AG09309 (cell line): ENCODE data around the gene H6PD.

Source experiments
- DNase-seq: peaks from one replicate; pipeline ENCODE4 v3.0.0-alpha.2; 2010; ENCODE audit warnings: low read depth
- H3K4me3 ChIP-seq: 2 replicates; pipeline ENCODE4 v1.5.1; 2011; ENCODE audit warnings: mild to moderate bottlenecking, low read depth, low read length, moderate library complexity; ENCODE audit not compliant: control insufficient read depth
- CTCF ChIP-seq: IDR thresholded peaks from 2 replicates; pipeline ENCODE4 v1.5.1; 2011; ENCODE audit warnings: mild to moderate bottlenecking, low read depth, low read length, inconsistent platforms; ENCODE audit not compliant: insufficient read depth, control insufficient read depth; ENCODE audit errors: missing control alignments

H6PD gene

GRCh38 chr1:9224664-9225410 lies 9.7 kb upstream of the H6PD start:
- no peak for DNase-seq
- no peak overlapping the region for H3K4me3 ChIP-seq
- TF ChIP-seq CTCF = no peak

GRCh38 chr1:9225411-9225785 lies 9.2 kb upstream of the H6PD start:
- TF ChIP-seq CTCF = no peak
- no peak overlapping the region for H3K4me3 ChIP-seq
- DNase-seq = no peak

- no peak for DNase-seq
- H3K4me3 ChIP-seq = no peak overlapping the region
- no peak for TF ChIP-seq CTCF
These were observed 6.0 kb upstream of the H6PD start for GRCh38 chr1:9228609-9229008.

GRCh38 chr1:9229549-9229948 lies 5.0 kb upstream of the H6PD start:
- DNase-seq = no peak
- no peak for TF ChIP-seq CTCF
- H3K4me3 ChIP-seq = no peak overlapping the region

GRCh38 chr1:9230869-9231533 lies 3.6 kb upstream of the H6PD start:
- DNase-seq = no peak
- H3K4me3 ChIP-seq = no peak overlapping the region
- TF ChIP-seq CTCF = no peak

GRCh38 chr1:9231648-9232332 lies 2.8 kb upstream of the H6PD start:
- no peak for TF ChIP-seq CTCF
- no peak for DNase-seq
- H3K4me3 ChIP-seq = no peak overlapping the region
